ELF-1 (cell line): ENCODE results near the gene TOLLIP.
"Not testable (repeated sequence)": the region's sequence is repeated elsewhere in the genome, so short reads cannot be mapped to it uniquely, and the experiment has no call there.

Experiments used
- DNase-seq: peaks from one replicate; pipeline ENCODE4 v3.0.0-alpha.2; 2016; ENCODE audit warnings: low read depth, low spot score

TOLLIP gene

DNA sequence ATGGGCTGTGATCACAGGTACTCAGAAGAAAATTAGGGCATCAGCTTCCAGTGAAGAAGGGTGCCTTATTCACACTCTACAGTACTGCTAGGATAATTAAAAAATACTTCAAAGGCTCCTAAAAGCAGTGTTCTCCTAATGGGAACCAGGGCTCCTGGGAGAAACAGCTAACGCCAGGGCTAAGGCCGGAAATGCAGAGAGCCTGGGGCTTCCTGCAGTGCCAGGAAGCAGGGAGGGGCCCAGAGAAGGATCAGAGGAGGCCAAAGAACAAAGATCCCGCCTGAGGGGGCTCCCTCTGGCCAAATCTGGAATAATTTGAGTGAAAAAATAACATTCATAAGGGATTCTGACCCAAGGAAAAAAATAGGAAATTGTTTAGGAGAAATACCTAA, 27.5 kb downstream of the TOLLIP start:
- DNase-seq, result peak; percentile 47

DNA sequence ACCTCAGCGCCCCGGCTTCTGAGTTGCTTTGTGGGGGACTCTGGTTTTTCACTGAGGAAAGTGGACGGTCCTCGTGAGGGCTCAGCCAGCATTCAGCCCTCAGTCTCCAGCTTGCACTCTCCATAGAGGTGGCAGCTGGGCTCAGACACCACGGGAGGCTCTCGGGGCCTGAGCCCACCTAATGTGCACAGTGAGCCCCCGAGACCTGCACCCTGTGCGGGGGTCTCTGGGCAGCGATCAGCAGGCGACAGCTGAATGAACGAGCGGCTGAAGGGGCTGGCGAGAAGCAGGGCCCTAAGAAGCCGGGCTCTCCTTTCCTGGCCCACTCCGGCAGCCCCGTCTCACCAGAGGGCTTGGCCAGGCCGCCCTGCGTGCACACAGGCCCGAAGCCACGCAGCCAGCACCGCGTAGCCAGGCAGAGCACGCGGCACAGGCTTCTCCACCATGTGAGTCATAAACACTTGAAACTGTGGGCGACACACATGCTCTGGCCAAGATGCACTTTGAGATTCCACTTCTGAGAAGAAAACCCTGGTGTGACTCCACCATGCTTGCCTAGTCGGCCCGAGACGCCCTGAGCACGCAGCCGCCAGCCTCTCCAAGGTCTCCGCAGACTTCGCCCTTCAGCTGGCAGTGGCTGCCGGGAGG, 28.0 kb downstream of the TOLLIP start:
- no peak for DNase-seq

DNA sequence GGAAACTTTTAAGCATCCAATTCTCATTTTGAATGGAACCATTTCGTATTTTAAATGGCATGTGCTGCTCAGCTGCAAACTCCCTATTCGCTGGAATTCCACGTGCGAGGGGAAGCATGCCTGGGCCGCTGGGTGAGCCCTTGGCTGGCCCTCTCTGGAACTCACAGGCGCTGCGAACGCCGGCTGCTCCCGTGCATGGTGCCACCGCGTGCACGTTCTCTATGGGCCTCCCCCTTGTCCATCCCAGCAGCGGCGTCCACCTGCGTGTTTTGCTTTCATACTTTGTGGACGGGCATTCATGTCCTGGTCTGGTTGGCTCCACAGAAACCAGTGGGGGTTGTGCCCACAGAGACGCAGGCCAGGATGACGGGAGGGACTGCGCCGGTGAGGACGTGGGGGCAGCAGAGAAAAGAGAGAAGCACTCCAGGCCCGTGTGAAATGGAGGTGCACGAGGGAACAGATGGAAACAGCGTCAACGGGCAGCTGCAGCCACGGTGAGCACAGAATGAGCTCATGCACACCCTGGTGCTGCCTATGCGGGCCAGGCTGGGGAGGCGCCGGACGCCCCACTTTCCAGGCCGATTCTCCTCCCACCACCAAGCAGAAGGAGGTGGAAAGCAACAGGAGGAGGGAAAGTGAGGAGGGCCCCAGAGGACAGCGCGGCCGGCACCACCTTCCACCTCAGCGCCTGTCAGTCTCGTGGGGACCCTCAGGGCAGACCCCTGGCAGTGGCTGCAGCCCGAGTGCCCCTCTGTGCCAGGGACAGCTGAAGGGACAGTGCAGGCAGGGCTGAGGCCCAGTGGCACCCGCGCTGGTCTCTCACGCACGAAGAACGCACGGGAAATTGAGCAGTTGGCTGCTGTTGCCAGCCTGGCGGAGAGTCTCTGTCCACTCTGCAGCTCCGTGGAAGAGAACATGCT, 29.1 kb downstream of the TOLLIP start:
- DNase-seq, result no peak

DNA sequence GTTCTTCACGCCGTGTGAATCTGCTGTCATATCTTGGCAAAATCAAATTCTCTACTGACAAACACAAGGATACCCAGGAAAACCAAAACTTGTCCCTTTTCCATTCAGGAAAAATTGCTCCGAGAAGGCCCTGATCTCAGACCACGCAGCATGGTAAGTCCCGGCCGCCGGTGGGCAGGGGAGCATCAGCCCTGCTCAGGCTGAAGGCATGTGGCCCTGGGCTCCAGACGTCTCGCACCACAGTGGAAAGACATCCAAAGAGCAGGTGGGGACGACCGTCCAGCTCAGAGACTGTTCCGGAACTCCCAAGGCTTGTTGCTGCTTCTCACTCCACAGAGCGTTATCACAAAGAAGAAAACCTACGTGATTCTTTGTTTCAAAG, 29.8 kb downstream of the TOLLIP start:
- no peak for DNase-seq

DNA sequence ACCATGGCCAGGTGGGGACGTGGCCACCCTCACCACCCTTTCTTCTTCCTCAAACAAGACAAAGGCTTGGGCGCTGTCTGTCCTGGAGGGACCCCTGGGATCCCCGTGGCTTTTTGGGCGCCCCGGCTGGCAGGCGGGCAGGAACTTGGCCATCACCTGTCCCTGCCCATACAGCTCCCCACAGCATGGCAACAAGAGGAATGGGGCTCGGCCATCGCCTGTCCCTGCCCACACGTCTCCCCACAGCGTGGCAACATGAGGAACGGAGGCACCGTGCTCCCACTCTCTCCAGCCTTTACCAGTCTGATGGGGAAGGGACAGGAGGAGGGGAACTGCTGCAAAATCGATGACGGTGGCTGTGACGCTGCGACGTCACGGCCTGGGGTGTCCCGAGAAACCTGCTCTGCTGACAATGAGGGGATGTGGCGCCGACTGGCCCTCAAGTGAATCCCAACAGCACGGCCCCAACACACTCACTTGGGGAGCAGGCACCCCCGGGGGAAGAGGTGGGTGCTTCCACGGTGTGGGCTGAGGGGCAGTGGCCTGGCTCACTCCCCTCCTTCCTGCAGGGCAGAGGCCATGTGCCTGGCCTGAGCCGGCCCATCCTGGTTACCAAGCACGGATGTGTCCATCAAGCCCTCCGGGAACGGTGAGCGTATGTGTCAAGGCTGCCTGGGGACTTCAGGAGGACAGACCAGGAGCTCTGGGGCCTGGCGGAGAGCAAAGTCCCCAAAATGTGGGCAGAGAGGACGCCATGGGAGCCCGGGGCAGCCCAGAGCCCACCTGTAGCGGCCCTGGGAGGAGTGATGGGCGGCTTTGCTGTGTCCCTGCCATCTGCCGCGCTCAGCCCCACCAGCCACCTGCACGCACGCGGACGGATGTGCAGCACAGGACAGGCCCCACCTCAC, 30.4 kb downstream of the TOLLIP start:
- DNase-seq, result no peak

DNA sequence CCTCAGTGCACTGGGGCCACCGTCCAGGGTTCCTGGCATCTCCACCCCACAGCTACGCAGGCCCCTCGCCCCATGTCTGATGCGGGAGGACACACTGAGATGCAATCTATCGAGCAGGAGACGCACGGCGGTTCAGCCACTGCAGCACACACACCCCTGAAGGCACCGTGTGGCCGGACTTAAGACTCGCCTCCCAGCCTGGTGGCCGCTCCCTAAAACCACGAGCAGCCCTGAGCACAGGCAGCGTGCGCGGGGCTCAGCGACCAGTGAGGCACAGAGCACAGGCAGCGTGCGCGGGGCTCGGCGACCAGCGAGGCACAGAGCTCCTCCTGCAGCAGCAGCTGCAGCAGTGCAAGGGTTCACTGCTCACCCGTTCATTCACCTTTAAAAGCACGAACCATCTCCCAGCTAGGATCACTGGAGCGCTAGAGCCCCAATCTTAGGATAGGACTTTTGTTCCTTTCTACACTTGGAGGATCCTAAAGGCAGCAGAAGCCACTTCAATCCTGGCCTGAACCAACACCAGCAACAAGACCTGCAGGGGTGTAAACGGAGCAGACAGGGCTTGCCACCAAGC, 31.4 kb downstream of the TOLLIP start:
- DNase-seq, result no peak

DNA sequence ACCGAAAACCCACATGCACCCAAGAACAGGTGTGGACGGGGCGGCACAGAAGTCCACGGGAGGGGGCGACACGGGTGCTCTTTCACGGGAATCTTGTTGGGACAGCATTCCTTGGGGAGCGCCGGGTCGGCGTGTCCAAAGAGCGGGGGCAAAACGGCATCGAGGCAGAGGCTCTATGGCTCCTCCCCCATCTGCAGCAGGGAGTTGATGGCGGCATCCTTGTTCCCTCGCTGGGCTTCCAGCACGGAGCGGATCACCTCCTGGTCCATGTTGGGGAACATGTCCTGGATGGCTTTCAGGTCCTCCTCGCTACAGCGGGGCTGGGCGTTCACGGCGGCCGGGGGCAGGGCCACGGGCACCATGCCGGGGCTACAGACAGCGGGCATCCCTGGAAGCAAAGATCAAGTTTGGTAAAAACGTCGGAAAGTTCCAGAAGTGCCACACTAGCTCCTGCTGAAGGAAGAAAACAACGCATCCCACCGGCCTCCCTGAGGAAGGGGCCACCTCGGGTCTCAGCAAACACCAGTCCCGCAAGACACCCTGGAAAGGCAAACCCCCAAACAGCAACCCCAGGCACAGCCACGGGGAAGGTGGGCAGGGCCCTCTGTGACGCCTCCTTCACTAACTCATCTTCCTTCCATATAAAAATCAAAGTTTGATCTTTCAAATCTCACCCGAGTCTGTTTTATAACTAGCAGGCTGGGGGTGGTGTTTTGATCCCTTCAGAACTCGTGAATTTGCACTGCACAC, 32.4 kb downstream of the TOLLIP start:
- no peak for DNase-seq

DNA sequence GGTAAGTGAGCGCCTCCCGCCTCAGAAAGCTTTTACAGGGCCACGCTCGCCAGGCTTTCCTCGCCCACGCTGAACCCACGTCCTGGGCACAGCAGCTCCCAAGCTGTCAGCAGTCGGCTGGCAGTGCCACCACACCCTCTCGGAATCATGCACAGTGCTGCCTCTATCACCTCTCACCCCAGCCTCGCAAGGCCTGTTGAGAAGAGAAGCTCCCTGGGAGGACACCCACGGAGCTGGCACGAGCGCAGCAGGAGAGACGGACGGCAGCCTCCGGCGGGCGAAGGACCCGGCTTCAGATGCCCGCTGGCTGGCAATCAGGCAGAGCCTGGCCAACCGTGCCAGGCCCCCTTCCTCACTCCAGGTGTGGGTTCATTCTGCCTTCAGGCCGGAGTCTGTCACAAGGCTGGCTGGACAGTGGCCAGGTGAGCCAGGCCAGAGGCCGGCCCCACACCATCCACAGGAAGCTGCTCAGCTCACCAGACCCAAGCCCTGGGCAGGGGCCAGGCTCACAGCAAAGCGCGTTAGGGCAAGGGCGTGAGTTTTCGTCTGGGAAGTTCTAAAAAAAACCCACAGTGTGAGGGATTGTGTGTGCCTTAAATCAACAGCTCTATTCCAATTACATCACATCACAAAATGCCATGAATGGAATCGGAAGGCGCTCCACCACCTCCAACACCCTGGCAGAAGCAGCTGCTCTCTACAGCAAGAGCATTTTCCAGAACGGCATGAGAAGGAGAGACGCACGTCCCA, 33.2 kb downstream of the TOLLIP start:
- DNase-seq, result no peak

DNA sequence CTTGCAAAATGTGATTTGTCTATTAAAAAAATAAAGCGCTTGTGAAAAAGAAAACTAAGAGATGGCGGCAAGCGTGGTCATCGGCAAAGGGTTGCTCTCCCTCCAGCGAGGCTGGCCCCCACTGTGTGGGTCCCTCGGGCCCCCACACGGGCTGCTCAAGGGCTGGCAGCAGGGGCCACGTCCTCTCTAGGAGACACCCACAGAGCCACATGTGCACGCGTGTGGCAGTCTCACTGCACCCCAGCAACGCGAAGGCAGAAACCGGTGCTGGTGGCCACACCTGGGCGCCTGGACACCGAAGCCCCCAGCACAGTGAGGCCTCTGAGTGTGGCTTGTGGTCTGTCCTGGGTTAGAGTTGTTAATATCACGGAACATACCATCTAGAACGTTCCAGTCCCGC, 34.4 kb downstream of the TOLLIP start:
- DNase-seq, result no peak

DNA sequence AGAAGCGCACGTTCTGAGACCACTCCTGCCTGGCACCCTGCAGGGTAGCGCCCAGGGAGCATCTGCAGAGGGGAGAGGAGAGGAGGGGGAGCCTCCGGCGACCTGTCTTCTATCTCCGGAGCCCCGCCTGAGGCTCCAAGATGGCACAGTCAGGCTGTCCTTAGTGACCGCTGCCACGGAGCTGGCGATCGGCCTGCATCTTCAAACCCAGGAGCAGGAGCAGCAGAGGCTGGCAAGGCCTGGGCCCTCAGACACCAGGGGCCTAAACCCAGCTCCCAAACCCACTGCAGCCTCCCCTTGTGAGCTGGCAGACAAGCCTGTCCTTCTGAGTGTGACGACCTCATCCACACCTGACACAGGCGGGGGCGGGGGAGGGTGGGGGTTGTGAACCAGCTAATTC, 34.9 kb downstream of the TOLLIP start:
- DNase-seq, result no peak

DNA sequence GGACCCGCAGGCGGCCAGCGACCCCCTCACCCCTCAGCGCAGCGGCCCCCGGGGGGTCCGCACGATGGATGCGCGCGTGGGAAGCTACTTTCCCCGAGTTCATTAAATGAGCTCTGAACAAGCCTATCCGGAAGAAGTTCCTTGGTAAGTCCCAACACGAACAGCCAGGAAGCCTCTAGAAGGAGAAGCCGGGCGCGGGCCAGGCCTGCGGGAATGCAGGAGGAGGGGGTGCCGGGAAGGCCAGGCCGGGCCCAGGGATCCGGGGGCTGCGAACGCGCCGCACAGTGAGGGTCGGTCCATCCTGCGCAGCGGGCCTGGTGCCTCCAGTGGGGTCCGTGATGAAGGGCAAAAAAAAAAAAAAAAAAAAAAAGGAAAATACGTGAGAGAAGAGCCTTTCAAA, 36.9 kb downstream of the TOLLIP start:
- no peak for DNase-seq

DNA sequence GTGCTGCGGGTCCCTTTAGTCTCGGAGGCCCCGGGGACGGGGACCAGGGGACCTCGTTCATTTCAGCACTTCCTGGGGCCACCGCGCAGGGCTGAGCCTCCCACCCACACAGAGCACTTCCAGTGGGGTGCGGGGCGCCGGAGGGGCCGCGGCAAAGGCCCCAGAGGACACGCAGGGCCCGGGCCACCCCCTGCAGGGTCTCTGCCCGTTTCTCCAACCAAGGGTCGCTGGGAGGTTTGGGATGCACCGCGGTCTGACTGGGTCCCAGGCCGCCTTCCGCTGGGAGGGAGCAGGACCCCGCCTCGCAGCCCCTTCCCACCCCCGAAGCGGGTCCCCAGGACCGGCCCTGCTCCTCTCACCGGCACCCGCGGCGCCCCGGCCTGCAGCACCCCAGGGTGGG, 37.5 kb downstream of the TOLLIP start:
- no peak for DNase-seq

DNA sequence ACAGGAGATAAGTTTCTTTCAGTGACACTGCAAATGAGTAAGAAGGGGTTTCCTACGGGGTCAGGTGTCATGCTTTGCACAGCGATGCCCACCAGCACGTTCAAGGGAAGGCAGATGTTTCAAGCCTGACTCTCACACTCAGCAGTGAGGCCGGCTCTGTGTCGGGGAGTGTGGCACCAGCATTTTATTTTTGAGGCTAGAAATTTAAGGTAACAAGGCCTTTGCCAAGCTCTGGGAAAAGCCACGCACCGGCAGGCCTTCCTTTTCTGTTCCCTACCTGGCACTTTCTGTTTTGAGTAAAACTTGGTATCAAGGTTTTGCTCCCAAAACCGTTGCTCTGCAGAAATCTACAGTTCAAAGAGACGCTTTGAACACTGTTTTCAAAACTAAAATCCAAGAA, 38.0 kb downstream of the TOLLIP start:
- no peak for DNase-seq

DNA sequence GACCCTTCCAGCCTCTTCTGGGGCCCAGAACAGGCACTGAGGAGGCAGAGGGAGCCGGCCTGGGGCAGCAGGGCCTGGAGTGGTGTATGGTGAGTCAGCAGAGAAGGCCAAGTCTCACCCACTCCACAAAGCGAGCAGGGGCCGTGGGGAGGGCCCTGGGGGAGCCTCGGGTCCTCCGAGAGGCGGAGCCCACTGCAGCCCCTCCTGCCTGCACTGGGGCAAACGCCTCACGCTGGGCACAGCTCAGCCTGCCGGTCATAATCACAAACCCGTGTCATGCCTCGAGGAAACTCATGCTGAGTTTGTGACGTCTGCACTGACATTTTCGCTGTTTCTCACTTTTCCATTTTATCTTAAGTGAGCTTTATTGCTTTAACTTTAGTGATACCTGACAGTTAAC, 38.4 kb downstream of the TOLLIP start:
- peak; percentile 43 for DNase-seq

DNA sequence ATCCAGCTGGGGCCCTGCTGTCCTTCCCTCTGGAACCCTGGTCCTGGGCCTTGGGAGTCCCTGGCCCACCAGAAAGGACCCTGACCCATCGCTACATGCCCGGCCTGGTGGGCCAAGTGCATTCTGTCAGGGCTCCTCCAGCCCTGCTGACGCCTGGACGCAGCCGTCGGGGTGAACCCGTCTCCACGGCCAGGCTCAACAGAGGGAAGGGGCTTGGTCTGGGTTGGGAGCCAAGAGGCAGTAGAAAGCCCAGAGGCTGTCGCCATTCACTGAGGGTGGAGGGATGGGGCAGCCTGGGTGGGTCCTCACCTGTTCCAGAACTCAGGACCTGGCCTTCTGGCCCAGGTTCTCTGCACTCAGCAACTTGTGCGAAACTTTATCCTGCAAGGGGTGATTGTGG, 39.0 kb downstream of the TOLLIP start:
- DNase-seq, result no peak

DNA sequence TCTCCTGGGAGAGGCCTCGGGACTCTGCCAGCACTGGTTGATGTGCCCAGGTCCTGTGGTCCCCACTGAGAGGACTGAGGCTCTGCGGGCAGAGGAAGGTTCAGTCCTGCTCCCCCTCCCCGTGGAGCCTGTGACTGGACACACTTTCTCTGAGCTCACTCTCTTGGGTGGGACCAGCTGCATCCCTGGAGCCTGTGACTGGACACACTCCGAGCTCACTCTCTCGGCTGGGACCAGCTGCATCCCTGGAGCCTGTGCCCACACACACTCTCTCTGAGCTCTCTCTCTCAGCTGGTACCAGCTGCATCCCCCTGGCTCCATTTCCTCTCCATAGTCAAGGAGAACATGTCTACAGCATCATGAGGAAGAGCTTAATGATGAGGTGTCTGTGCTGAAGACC, 39.5 kb downstream of the TOLLIP start:
- no peak for DNase-seq

DNA sequence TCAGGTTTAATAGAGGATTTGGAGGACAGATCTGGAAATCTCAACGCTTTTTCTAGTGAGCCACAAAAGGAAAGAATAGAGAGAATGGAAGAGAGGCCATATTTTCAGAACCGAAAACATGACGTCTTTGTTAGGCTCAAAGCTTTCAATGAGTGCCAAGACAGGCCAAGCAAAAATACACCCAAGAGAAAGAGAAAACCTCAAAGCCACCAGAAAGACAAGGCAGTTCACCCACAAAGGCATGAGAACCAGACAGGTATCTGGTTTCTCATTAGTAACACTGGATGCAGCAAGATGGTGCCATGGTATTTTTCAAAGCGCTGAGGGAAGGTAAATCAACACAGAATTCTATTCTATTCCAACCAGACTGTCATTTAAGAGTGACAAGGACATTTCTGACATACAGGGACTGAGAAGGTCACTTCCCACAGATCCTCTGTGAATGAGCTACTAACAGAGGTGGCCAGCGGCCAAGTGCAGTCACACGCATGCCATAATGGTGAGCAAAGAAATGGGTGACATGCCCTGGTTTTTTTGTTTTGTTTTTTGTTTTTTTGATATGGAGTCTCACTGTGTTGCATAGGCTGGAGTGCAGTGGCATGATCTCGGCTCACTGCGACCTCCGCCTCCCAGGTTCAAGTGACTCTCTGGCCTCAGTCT, 41.9 kb downstream of the TOLLIP start:
- no peak for DNase-seq

DNA sequence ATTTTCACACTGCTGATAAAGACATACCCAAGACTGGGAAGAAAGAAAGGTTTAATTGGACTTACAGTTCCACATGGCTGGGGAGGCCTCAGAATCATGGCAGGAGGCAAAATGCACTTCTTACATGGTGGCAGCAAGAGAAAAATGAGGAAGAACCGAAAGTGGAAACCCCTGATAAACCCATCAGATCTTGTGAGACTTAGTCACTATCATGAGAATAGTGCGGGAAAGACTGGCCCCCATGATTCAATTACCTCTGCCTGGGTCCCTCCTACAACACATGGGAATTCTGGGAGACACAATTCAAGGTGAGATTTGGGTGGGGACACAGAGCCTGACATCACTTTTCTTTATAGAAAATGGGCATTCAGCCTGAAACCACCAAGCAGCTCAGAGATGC, 42.5 kb downstream of the TOLLIP start:
- DNase-seq, result not testable (repeated sequence)

DNA sequence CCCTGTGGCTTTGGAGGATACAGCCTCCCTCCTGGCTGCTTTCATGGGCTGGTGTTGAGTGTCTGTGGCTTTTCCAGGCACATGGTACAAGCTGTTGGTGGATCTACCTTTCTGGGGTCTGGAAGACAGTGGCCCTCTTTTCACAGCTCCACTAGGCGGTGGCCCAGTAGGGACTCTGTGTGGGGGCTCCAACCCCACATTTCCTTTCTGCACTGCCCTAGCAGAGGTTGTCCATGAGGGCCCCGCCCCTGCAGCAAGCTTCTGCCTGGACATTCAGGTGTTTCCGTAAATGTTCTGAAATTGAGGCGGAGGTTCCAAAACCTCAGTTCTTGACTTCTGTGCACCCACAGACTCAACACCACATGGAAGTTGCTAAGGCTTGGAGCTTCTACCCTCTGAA, 44.0 kb downstream of the TOLLIP start:
- not testable (repeated sequence) for DNase-seq

DNA sequence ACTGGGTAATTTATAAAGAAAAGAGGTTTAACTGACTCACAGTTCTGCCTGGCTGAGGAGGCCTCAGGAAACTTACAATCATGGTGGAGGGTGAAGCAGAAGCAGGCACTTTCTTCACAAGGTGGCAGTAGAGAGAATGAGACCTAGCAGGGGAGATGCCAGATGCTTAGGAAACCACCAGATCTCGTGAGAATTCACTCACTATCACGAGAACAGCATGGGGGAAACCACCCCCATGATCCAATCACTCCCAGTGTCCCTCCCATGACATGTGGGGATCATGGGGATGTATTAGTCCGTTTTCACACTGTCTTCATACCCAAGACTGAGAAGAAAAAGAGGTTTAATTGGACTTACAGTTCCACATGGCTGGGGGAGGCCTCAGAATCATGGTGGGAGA, 45.0 kb downstream of the TOLLIP start:
- DNase-seq, result peak; percentile 53
